ENCODE data around the gene SCGB3A2. TPM values are rescaled to one million over a fixed set of nuclear protein-coding genes. Genes with fewer than 3 reads are reported as not detected.

Gene SCGB3A2
- total and polyA plus RNA-seq, 2 experiments from 2014 or later = 33.6 to 70.6 TPM

DNA sequence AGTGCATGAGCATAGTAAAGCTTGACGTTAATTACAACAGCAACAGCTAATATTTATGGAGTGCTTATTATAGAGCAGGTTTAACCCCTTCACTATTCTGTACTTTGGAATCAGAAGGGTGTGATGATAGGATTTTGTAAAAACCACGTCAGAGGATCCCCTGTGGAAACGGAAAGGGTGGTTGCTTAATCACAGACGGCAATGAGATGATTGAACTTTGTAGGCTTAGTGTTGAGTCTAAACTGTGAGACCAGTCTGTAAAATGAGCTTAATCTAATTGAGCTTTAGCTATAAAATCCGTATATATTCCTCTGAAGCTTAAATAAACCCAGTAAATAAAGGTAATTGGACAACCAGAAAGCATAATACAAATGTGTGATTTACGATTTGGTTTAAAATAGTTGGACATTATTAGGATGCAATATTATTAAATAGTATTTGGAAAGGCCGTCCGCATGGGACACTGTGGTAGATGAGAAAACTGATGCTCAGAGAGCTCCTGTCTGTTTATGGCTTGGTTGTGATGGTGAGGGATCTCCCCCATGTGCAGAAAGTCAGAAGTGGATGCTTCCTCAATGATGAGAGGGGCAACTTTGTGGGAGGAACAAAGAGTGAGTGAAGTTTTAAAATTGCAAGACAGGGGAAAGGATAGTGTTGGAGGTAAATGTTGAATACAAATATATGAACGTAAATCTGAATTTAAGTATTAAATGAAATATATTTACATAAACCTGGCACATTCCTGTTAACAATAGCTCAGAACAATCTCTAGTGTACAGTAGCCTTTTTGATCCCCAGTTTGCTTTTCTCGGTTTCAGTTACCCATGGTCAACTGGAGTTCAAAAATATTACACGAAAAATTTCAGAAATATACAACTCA, 23.4 kb upstream of the SCGB3A2 start:
- Histone ChIP-seq H3K4me1 (ENCODE audit: insufficient read depth) (no peaks in the 10 kb centered on the region), H3K4me2 (no peak overlapping the region), H4K20me1 (ENCODE audit: insufficient read depth, poor library complexity, severe bottlenecking) (no peaks in the 10 kb centered on the region), H3K27me3 (peaks cover 3% of the 10 kb centered on the region), H2AFZ (no peak overlapping the region), H3K27ac (no peak overlapping the region), H3K9me2 (replicated peaks; ENCODE audit: insufficient read depth) (no peaks in the 10 kb centered on the region), H3K4me3 (no peak overlapping the region), H3K9me3 (ENCODE audit: low read depth) (no peaks in the 10 kb centered on the region), H3K79me2 (no peaks in the 10 kb centered on the region), H3K36me3 (replicated peaks; ENCODE audit: insufficient read depth, low read depth) (no peaks in the 10 kb centered on the region)
- no peak for DNase-seq (ENCODE audit: low spot score)
- 76% methylated on average over 11 of the region's 11 CpGs for WGBS (ENCODE audit: low lambda C conversion rate, missing lambda C conversion rate)
- no peak for TF ChIP-seq EZH2phosphoT487 (IDR thresholded peaks at IDR 0.05; ENCODE audit: low read depth, severe bottlenecking, unreplicated experiment)
- TF ChIP-seq, protein P1, sequence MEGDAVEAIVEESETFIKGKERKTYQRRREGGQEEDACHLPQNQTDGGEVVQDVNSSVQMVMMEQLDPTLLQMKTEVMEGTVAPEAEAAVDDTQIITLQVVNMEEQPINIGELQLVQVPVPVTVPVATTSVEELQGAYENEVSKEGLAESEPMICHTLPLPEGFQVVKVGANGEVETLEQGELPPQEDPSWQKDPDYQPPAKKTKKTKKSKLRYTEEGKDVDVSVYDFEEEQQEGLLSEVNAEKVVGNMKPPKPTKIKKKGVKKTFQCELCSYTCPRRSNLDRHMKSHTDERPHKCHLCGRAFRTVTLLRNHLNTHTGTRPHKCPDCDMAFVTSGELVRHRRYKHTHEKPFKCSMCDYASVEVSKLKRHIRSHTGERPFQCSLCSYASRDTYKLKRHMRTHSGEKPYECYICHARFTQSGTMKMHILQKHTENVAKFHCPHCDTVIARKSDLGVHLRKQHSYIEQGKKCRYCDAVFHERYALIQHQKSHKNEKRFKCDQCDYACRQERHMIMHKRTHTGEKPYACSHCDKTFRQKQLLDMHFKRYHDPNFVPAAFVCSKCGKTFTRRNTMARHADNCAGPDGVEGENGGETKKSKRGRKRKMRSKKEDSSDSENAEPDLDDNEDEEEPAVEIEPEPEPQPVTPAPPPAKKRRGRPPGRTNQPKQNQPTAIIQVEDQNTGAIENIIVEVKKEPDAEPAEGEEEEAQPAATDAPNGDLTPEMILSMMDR (IDR thresholded peaks at IDR 0.05; ENCODE audit: poor library complexity) = no peak
- TF ChIP-seq EZH2 (IDR thresholded peaks at IDR 0.05; ENCODE audit: borderline replicate concordance) = no peak

DNA sequence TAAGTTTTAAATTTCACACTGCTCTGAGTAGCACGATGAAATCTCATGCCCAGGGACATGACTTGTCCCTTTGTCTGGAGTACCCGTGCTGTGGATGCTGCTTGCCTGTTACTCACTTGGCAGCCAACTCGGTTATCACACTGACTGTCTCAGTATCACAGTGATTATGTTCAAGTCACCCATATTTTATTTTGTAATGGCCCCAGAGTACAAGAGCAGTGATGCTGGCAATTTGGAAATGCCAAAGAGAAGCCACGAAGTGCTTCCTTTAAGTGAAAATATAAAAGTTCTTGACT, 22.8 kb upstream of the SCGB3A2 start:
- Histone ChIP-seq H3K4me1 (ENCODE audit: insufficient read depth) (peaks cover under 1% of the 10 kb centered on the region), H3K9me3 (ENCODE audit: low read depth) (no peaks in the 10 kb centered on the region), H2AFZ (no peak overlapping the region), H4K20me1 (ENCODE audit: insufficient read depth, poor library complexity, severe bottlenecking) (no peaks in the 10 kb centered on the region), H3K27me3 (peaks cover 3% of the 10 kb centered on the region), H3K4me3 (no peak overlapping the region), H3K36me3 (replicated peaks; ENCODE audit: insufficient read depth, low read depth) (no peaks in the 10 kb centered on the region), H3K79me2 (no peaks in the 10 kb centered on the region), H3K9me2 (replicated peaks; ENCODE audit: insufficient read depth) (no peaks in the 10 kb centered on the region), H3K4me2 (no peak overlapping the region), H3K27ac (no peak overlapping the region)
- DNase-seq (ENCODE audit: low spot score) = no peak
- WGBS (ENCODE audit: low lambda C conversion rate, missing lambda C conversion rate) = 57% methylated on average over 4 of the region's 4 CpGs
- no peak for TF ChIP-seq EZH2phosphoT487 (IDR thresholded peaks at IDR 0.05; ENCODE audit: low read depth, severe bottlenecking, unreplicated experiment)
- no peak for TF ChIP-seq EZH2 (IDR thresholded peaks at IDR 0.05; ENCODE audit: borderline replicate concordance)
- TF ChIP-seq, protein P1 (IDR thresholded peaks at IDR 0.05; ENCODE audit: poor library complexity) = no peak

DNA sequence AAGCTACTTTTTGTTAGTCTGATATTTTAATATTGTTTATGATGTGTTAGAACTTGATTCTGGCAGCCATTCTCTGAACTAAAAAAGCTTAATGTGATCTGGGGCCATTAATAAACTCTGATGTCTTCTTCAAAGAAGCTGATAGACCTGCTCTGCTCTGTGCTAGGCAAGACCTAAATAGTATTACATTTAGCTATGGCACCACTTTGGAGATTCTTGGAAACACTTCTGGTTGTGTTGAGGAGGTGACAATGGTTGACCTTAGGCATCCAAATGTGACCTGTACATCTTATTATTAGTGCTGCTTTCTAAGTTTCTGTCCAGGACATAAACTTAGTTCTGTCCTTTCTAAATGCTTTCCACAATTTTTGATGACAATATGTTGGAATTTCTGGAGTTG, 21.7 kb upstream of the SCGB3A2 start:
- peaks cover 3% of the 10 kb centered on the region for H3K27me3 ChIP-seq
- H3K27ac ChIP-seq = no peak overlapping the region
- no peaks in the 10 kb centered on the region for H3K9me2 ChIP-seq (replicated peaks; ENCODE audit: insufficient read depth)
- no peak overlapping the region for H3K4me3 ChIP-seq
- no peaks in the 10 kb centered on the region for H4K20me1 ChIP-seq (ENCODE audit: insufficient read depth, poor library complexity, severe bottlenecking)
- no peak for DNase-seq (ENCODE audit: low spot score)
- TF ChIP-seq EZH2phosphoT487 (IDR thresholded peaks at IDR 0.05; ENCODE audit: low read depth, severe bottlenecking, unreplicated experiment) (no peak), EZH2 (IDR thresholded peaks at IDR 0.05; ENCODE audit: borderline replicate concordance) (no peak)
- TF ChIP-seq, protein P1 (IDR thresholded peaks at IDR 0.05; ENCODE audit: poor library complexity) = no peak
- no peak overlapping the region for H2AFZ ChIP-seq
- peaks cover 6% of the 10 kb centered on the region for H3K4me1 ChIP-seq (ENCODE audit: insufficient read depth)
- H3K9me3 ChIP-seq (ENCODE audit: low read depth) = no peaks in the 10 kb centered on the region
- H3K79me2 ChIP-seq = no peaks in the 10 kb centered on the region
- no peak overlapping the region for H3K4me2 ChIP-seq
- no peaks in the 10 kb centered on the region for H3K36me3 ChIP-seq (replicated peaks; ENCODE audit: insufficient read depth, low read depth)

Measured in hepatocyte (in vitro differentiated cells).